Activated CD8-positive, alpha-beta memory T cell treated with anti-CD3 and anti-CD28 coated beads for 48 hours (primary cell): Measurements from ENCODE around the gene GNAS-AS1.

Experiments
- DNase-seq, 3 experiments: peaks; one replicate each; pipeline ENCODE4 v3.0.0-alpha.2; 2020; ENCODE audit warnings: low read depth in 2 of 3, low spot score in 2 of 3

Gene GNAS-AS1

GRCh38 chr20:58811334-58811733, 39.4 kb downstream of the GNAS-AS1 start:
- no peak for DNase-seq

GRCh38 chr20:58810879-58811250, 39.8 kb downstream of the GNAS-AS1 start:
- no peak for DNase-seq

GRCh38 chr20:58810116-58810878, 40.4 kb downstream of the GNAS-AS1 start:
- DNase-seq: peak in 1 of 3 experiments; percentile 31

- DNase-seq: no peak
These were observed 42.2 kb downstream of the GNAS-AS1 start for GRCh38 chr20:58808271-58809046.

GRCh38 chr20:58807801-58808200, 42.9 kb downstream of the GNAS-AS1 start:
- no peak for DNase-seq

DNA sequence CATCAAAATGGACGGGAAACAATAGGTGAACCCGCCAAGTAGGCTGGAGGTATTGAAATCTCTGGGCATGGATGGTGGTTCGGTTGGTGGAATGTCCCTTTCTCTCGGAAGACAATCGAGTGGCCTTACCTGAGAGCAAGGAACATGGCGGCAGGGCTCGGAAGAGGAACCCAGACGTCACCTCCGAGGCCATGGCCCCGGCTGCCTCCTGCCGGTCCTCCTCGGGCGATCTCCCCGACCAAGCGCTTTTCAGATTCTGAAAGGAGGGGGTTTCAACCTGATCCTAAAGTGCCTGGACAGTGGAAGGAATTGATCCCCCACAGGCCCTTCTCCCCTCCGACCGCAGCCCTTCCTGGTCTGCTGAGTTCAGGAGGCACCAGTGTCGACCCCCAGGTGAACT, 47.2 kb downstream of the GNAS-AS1 start:
- no peak for DNase-seq

DNA sequence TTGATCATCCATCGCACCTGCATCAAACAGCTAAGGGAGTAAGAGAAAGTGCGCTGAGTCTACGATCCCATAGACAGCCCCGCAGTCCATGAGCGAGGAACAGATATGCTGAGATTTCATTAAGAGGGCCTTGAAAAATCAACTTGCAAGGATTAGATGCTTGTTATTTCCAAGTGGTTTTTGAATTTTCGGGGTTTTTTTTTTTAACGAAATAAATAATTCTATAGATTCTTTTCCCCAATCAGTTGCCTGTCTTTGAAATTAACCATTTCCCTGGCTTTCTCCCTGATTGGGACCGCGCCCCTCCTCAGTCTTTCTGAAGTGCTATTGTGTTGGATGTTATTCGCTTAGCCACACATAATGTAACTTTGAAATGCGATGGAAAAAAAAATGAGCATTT, 48.6 kb downstream of the GNAS-AS1 start:
- no peak for DNase-seq

GRCh38 chr20:58800134-58800871, 50.4 kb downstream of the GNAS-AS1 start:
- no peak for DNase-seq

- no peak for DNase-seq
These were observed 53.0 kb downstream of the GNAS-AS1 start for GRCh38 chr20:58797371-58798338.

- no peak for DNase-seq
These were observed 54.8 kb downstream of the GNAS-AS1 start for GRCh38 chr20:58795923-58796245.

GRCh38 chr20:58795181-58795922, 55.4 kb downstream of the GNAS-AS1 start:
- DNase-seq: no peak

DNA sequence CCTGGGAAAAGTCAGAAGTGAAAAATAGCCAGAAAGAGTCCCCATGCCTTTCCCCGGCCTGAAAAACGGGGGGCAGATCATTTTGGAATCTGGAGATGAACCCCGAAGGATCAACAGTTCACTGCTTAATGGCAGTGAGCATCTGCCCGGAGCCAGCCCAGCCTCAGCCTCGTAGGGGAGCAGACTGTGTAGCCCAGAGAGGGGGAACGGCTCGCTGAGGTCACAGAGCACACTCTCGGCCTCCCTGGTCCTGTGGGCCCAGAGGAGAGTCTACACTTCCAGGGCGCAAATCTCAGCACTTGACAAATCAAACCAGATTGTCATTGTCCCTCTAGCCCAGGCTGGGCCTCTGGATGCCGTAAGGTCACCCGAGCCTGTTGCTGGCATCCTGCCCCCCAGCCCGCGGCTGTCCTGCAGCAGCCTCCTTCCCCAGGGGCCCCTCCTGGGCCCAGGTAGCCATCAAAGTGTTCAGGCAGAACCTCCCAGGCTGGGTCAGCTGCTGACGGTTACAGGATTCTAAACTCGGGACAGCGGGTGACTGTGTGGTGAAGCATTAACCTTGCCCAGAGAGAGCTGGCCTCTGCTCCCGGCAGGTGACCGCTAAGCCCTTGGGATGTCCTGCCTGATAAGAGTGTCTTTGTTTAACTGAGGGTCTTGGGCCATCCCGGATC, 56.1 kb downstream of the GNAS-AS1 start:
- DNase-seq: no peak

DNA sequence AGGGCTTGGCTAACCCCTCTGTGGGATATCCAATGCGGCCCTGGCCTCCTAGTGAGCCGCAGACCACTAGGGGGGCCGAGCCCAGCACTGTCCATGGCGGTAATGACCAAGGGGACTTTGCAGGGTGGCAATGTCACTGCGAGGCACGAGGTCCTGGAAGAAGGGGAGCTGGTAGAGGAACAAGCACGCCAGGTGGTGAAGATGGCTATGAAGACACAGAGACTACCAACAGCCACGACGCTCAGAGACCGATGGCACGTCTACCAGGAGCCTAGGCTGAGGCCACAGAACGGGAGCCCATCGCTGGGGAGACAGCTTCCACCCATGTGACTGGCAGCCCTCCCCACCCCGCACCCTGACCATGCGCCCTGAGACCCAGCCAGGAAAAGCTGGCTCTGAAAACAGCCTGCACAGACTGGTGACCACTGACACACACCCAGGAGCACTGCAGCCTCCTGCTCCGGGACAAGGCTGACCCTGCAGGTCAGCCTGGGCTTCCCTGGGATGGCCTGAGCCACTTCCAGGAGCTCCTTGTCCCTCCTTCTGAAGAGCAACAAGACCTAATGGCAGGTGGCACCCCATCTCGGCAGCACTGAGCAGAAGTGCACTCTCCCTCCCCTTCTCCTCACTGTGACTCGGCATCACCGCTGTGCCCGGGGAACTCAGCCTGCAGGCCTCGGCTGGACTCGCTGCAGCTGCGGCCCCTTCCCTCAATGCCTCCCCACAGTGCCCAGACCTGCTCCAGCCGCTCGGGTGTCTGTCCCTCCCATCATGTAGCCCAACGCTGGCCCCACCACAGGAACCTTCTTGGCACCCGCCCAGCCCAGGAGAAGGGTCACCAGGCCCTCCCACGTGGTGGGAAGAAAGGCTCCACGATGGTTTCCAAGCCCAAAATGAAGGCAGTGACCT, 56.9 kb downstream of the GNAS-AS1 start:
- DNase-seq: no peak

DNA sequence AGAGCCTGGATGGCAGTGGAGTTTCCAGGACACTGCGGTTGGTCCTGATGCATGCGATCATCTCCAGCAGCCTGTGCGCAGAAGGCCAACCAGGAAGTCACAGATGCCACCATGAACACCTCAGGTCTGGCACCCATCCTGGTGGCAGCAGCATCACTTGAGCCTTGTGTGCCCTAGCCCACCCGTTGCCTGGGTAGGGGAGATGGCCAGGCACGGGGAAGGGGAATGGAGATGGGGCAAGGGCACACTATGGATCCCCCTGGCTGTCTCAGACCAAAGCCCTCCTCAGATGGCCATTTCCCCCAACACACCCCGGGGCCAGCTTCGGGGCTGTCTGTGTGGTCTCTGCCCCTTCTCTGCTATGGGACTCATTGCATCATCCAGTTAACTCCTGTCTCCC, 58.3 kb downstream of the GNAS-AS1 start:
- no peak for DNase-seq

GRCh38 chr20:58791286-58791685, 59.4 kb downstream of the GNAS-AS1 start:
- no peak for DNase-seq

DNA sequence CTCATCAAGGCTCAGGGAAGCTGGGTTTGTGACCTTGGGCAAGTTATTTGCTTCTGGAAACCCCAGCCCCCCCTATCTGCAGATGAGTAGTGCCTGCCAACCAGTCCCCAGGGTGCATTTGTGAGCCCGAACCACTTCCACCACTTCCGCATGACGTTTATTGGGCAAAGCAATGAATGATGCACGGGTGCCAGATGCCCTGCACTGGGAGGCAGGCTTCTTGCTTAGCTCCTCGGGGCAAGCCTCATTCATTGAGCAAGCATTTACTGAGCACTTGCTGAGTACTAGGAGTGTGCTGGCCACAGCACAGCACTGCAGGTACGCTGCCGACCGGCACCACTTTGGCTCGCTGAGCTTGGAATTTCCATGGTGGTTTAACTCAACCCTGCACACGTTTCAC, 60.2 kb downstream of the GNAS-AS1 start:
- DNase-seq: no peak

GRCh38 chr20:58788896-58789544, 61.7 kb downstream of the GNAS-AS1 start:
- DNase-seq: no peak
